ENCODE data around the gene ATXN7L2.

ATXN7L2 gene

GRCh38 chr1:109475261-109475660 lies 8.4 kb upstream of the ATXN7L2 start:
- DNase-seq (ENCODE audit: low read depth): no peak

- no peak for DNase-seq (ENCODE audit: low read depth)
These were observed 6.9 kb upstream of the ATXN7L2 start for GRCh38 chr1:109476825-109477224.

- no peak for DNase-seq (ENCODE audit: low read depth)
These were observed 5.9 kb upstream of the ATXN7L2 start for GRCh38 chr1:109477821-109478220.

GRCh38 chr1:109478806-109479205 lies 4.9 kb upstream of the ATXN7L2 start:
- DNase-seq (ENCODE audit: low read depth): no peak

GRCh38 chr1:109479311-109479710 lies 4.4 kb upstream of the ATXN7L2 start:
- DNase-seq (ENCODE audit: low read depth): no peak

- no peak for DNase-seq (ENCODE audit: low read depth)
These were observed 3.8 kb upstream of the ATXN7L2 start for GRCh38 chr1:109479901-109480300.

GRCh38 chr1:109481646-109482045 lies 2.1 kb upstream of the ATXN7L2 start:
- DNase-seq (ENCODE audit: low read depth): no peak

- no peak for DNase-seq (ENCODE audit: low read depth)
These were observed 1.5 kb upstream of the ATXN7L2 start for GRCh38 chr1:109482242-109482641.

GRCh38 chr1:109482791-109483671 lies 674 bp upstream of the ATXN7L2 start:
- peak; percentile 29 for DNase-seq (ENCODE audit: low read depth)

- DNase-seq (ENCODE audit: low read depth): no peak
These were observed 842 bp downstream of the ATXN7L2 start for GRCh38 chr1:109484519-109484975.

- no peak for DNase-seq (ENCODE audit: low read depth)
These were observed 1.3 kb downstream of the ATXN7L2 start for GRCh38 chr1:109485001-109485400.

GRCh38 chr1:109487261-109487660 lies 3.6 kb downstream of the ATXN7L2 start:
- no peak for DNase-seq (ENCODE audit: low read depth)

- no peak for DNase-seq (ENCODE audit: low read depth)
These were observed 4.5 kb downstream of the ATXN7L2 start for GRCh38 chr1:109488201-109488600.

- DNase-seq (ENCODE audit: low read depth): no peak
These were observed 5.0 kb downstream of the ATXN7L2 start for GRCh38 chr1:109488696-109489095.

- peak; percentile 70 for DNase-seq (ENCODE audit: low read depth)
These were observed 6.6 kb downstream of the ATXN7L2 start for GRCh38 chr1:109490029-109490933.

GRCh38 chr1:109490934-109491302 lies 7.2 kb downstream of the ATXN7L2 start:
- DNase-seq (ENCODE audit: low read depth): no peak

- DNase-seq (ENCODE audit: low read depth): no peak
These were observed 7.7 kb downstream of the ATXN7L2 start for GRCh38 chr1:109491372-109491771.

- DNase-seq (ENCODE audit: low read depth): no peak
These were observed 9.1 kb downstream of the ATXN7L2 start for GRCh38 chr1:109492779-109493178.

- DNase-seq (ENCODE audit: low read depth): no peak
These were observed 9.5 kb downstream of the ATXN7L2 start for GRCh38 chr1:109493227-109493626.

GRCh38 chr1:109493805-109494539 lies 10.3 kb downstream of the ATXN7L2 start, which contains the start of gene CYB561D1:
Gene CYB561D1 (plus strand): TSS chr1:109494094. CDS start chr1:109494140, 46 bp downstream.
- peak; percentile 84 for DNase-seq (ENCODE audit: low read depth)

GRCh38 chr1:109495738-109496137 lies 12.0 kb downstream of the ATXN7L2 start:
- DNase-seq (ENCODE audit: low read depth): no peak

All from activated gamma-delta T cell treated with anti-CD3 and anti-CD28 coated beads, Interleukin-2, amount 50 U/mL, for 16 hours (primary cell).